HL-60 (cell line): ENCODE results near the gene TBC1D22A.

Experiments
- DNase-seq, 2 experiments: peaks; one replicate each; pipeline ENCODE4 v3.0.0-alpha.2; 2010 to 2020; ENCODE audit warnings: low read depth in 1 of 2, low spot score in 1 of 2
- H3K27ac ChIP-seq: fragments of 250-450 bp; sonication (Bioruptor Pico); replicated peaks from 2 replicates; pipeline ENCODE4 v1.5.1; 2020; ENCODE audit warnings: mild to moderate bottlenecking, moderate library complexity
- H3K27me3 ChIP-seq: fragments of 250-450 bp; sonication (Bioruptor Pico); 2 replicates; pipeline ENCODE4 v1.5.1; 2021; ENCODE audit warnings: mild to moderate bottlenecking, moderate library complexity; ENCODE audit not compliant: insufficient read depth, poor library complexity, severe bottlenecking
- H3K4me3 ChIP-seq: replicated peaks from 2 replicates; pipeline ENCODE4 v1.5.1; 2011; ENCODE audit warnings: mild to moderate bottlenecking, control low read depth, low read length; ENCODE audit not compliant: insufficient read depth
- CTCF ChIP-seq: IDR thresholded peaks from one replicate; pipeline ENCODE4 v1.5.1; 2011; ENCODE audit warnings: low read length, control low read depth, inconsistent platforms; ENCODE audit not compliant: insufficient read depth
- GABPA ChIP-seq: IDR thresholded peaks from 2 replicates; pipeline ENCODE4 v1.6.1; 2012; ENCODE audit warnings: low read depth
- POLR2AphosphoS5 ChIP-seq: IDR thresholded peaks from 2 replicates; pipeline ENCODE4 v1.6.1; 2012; ENCODE audit warnings: low read depth
- SPI1 ChIP-seq: IDR thresholded peaks from 2 replicates; pipeline ENCODE4 v1.6.1; 2012; ENCODE audit warnings: low read depth, mild to moderate bottlenecking, borderline replicate concordance
- TF ChIP-seq, protein P1 (sequence below): IDR thresholded peaks from 2 replicates; pipeline ENCODE4 v1.6.1; 2012; ENCODE audit warnings: low read depth; ENCODE audit not compliant: insufficient replicate concordance

TBC1D22A gene

GRCh38 chr22:47192651-47193437, 430.4 kb downstream of the TBC1D22A start:
- no peaks in the 10 kb centered on the region for H3K27me3 ChIP-seq
- no peak overlapping the region for H3K27ac ChIP-seq
- no peak for DNase-seq
- TF ChIP-seq CTCF (no peak), GABPA (no peak), SPI1 (no peak), POLR2AphosphoS5 (no peak)
- TF ChIP-seq, protein P1, sequence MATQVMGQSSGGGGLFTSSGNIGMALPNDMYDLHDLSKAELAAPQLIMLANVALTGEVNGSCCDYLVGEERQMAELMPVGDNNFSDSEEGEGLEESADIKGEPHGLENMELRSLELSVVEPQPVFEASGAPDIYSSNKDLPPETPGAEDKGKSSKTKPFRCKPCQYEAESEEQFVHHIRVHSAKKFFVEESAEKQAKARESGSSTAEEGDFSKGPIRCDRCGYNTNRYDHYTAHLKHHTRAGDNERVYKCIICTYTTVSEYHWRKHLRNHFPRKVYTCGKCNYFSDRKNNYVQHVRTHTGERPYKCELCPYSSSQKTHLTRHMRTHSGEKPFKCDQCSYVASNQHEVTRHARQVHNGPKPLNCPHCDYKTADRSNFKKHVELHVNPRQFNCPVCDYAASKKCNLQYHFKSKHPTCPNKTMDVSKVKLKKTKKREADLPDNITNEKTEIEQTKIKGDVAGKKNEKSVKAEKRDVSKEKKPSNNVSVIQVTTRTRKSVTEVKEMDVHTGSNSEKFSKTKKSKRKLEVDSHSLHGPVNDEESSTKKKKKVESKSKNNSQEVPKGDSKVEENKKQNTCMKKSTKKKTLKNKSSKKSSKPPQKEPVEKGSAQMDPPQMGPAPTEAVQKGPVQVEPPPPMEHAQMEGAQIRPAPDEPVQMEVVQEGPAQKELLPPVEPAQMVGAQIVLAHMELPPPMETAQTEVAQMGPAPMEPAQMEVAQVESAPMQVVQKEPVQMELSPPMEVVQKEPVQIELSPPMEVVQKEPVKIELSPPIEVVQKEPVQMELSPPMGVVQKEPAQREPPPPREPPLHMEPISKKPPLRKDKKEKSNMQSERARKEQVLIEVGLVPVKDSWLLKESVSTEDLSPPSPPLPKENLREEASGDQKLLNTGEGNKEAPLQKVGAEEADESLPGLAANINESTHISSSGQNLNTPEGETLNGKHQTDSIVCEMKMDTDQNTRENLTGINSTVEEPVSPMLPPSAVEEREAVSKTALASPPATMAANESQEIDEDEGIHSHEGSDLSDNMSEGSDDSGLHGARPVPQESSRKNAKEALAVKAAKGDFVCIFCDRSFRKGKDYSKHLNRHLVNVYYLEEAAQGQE = no peak
- H3K4me3 ChIP-seq = no peak overlapping the region

DNA sequence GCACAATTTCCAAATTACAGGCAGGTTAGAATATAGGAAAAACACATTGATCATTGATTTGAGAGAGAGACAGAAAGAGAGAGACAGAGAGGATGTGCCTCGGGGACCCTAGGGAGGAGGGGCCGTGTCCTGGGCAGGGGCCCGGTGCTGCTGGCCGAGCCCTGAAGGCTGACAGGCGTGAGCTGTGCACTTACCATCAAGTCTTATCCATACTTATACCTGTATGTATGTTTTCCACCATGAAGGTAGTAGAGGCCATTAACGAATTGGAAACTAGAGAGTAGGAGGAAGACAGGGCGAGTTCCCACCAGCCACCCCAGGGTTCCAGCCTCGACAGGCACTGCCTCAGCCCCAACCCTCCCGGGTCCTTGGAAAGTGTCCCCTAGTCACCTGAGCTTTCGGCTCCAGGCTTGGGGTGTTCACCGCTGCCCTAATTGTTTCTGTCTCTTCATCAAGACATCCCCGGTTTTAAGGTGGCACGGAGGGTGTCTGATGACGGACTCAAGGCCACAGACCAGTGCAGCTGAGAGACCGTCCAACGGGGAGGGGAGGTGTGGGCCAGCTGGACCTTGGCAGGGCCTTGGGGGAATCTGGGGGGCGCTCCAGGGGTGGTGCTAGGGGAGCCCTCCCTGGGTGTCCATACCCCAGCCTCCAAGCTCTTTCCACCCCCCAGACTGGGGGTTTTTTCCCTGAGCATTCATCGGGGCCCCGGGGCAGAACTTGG, 431.3 kb downstream of the TBC1D22A start:
- Histone ChIP-seq H3K27ac (no peak overlapping the region), H3K4me3 (no peak overlapping the region), H3K27me3 (no peaks in the 10 kb centered on the region)
- DNase-seq = no peak
- TF ChIP-seq POLR2AphosphoS5 (no peak), GABPA (no peak), CTCF (no peak), SPI1 (no peak)
- TF ChIP-seq, protein P1 = no peak

- DNase-seq = no peak
- Histone ChIP-seq H3K27me3 (no peaks in the 10 kb centered on the region), H3K4me3 (no peak overlapping the region), H3K27ac (no peak overlapping the region)
- no peak for TF ChIP-seq GABPA
- TF ChIP-seq, protein P1 = no peak
- TF ChIP-seq POLR2AphosphoS5 = no peak
These were observed 432.2 kb downstream of the TBC1D22A start for GRCh38 chr22:47194476-47195155.
